SK-N-SH (cell line): Measurements from ENCODE around the gene USP15. TPM values are rescaled to one million over a fixed set of nuclear protein-coding genes. Genes with fewer than 3 reads are reported as not detected.

ENCODE experiments used
- CTCF ChIA-PET: fragments of 300-600, 350-600 bp; formaldehyde crosslinking; extraction: SDS; loops from one replicate; lab custom pipeline; 2021; lab: Yijun Ruan, JAX
- POLR2A ChIA-PET: fragments of 350-600 bp; sonication (Branson Sonifier 250); formaldehyde crosslinking; extraction: SDS; loops from one replicate; lab custom pipeline; 2020; ENCODE audit warnings: antibody characterized with exemption, inconsistent platforms; lab: Yijun Ruan, JAX
- DNase-seq: peaks from one replicate; pipeline ENCODE4 v3.0.0; 2012
- H2AFZ ChIP-seq: fragments of 200-600 bp; sonication (generic); 2 replicates; pipeline ENCODE4 v1.8.1; 2016; ENCODE audit warnings: antibody characterized with exemption, mild to moderate bottlenecking, low read depth
- H3F3A ChIP-seq: fragments of 200-600 bp; sonication (generic); replicated peaks from 2 replicates; pipeline ENCODE3; 2016; ENCODE audit warnings: antibody characterized with exemption, mild to moderate bottlenecking; ENCODE audit not compliant: insufficient read depth
- H3K27ac ChIP-seq, 2 experiments: fragments of 200-500 bp in 1 of 2; fragments of 200-600 bp in 1 of 2; sonication (Bioruptor generic) in 1 of 2; sonication (generic), shearing (Covaris generic) in 1 of 2; 2 replicates each; pipeline versions ENCODE4 v1.5.1 to v1.6.1; 2014 to 2016; ENCODE audit warnings: low read depth in 2 of 2, inconsistent platforms in 1 of 2, low read length in 1 of 2, mild to moderate bottlenecking in 1 of 2, mixed read lengths in 1 of 2
- H3K27me3 ChIP-seq: fragments of 200-600 bp; sonication (generic), shearing (Covaris generic); 2 replicates; pipeline ENCODE4 v1.6.1; 2016; ENCODE audit warnings: mixed run types; ENCODE audit not compliant: insufficient read depth
- H3K36me3 ChIP-seq, 2 experiments: fragments of 200-500 bp in 1 of 2; fragments of 200-600 bp in 1 of 2; sonication (Bioruptor generic) in 1 of 2; sonication (generic) in 1 of 2; replicated peaks in 1 of 2; 2 replicates each; pipeline versions ENCODE3 to v1.5.1; 2014 to 2016; ENCODE audit warnings: low read length in 1 of 2, mild to moderate bottlenecking in 1 of 2; ENCODE audit not compliant: insufficient read depth in 2 of 2, control insufficient read depth in 1 of 2
- H3K4me1 ChIP-seq, 2 experiments: fragments of 200-500 bp in 1 of 2; fragments of 200-600 bp in 1 of 2; sonication (Bioruptor generic) in 1 of 2; sonication (generic), shearing (Covaris generic) in 1 of 2; 2 replicates each; pipeline versions ENCODE4 v1.5.1 to v1.6.1; 2014 to 2016; ENCODE audit warnings: low read depth in 1 of 2, low read length in 1 of 2, mixed run types in 1 of 2; ENCODE audit not compliant: insufficient read depth in 2 of 2, control insufficient read depth in 1 of 2
- H3K4me2 ChIP-seq: fragments of 200-600 bp; sonication (generic), shearing (Covaris generic); 2 replicates; pipeline ENCODE4 v1.6.1; 2017; ENCODE audit warnings: mixed run types
- H3K4me3 ChIP-seq, 2 experiments: fragments of 200-500 bp in 1 of 2; fragments of 200-600 bp in 1 of 2; sonication (Bioruptor generic) in 1 of 2; sonication (generic), shearing (Covaris generic) in 1 of 2; 2 replicates each; pipeline versions ENCODE4 v1.5.1 to v1.8.1; 2014 to 2016; ENCODE audit warnings: low read depth in 2 of 2, inconsistent platforms in 1 of 2, low read length in 1 of 2, mild to moderate bottlenecking in 1 of 2, mixed read lengths in 1 of 2, moderate library complexity in 1 of 2
- H3K79me2 ChIP-seq: fragments of 200-600 bp; sonication (generic); 2 replicates; pipeline ENCODE4 v1.8.1; 2017; ENCODE audit warnings: mild to moderate bottlenecking; ENCODE audit not compliant: insufficient read depth
- H3K9ac ChIP-seq: fragments of 200-600 bp; sonication (generic); 2 replicates; pipeline ENCODE4 v1.6.1; 2017; ENCODE audit warnings: mixed run types
- H3K9me2 ChIP-seq: fragments of 200-600 bp; sonication (generic); 2 replicates; pipeline ENCODE4 v1.6.1; 2017; ENCODE audit warnings: mixed run types
- H3K9me3 ChIP-seq: fragments of 200-600 bp; sonication (generic); 2 replicates; pipeline ENCODE4 v1.6.1; 2017; ENCODE audit warnings: mixed run types, mild to moderate bottlenecking, moderate library complexity
- H4K20me1 ChIP-seq: fragments of 200-600 bp; sonication (generic); 2 replicates; pipeline ENCODE4 v1.6.1; 2017; ENCODE audit warnings: mild to moderate bottlenecking, mixed run types; ENCODE audit not compliant: insufficient read depth
- ELF1 ChIP-seq: IDR thresholded peaks from 2 replicates; pipeline ENCODE4 v1.4.0; 2012
- EP300 ChIP-seq, 2 experiments: IDR thresholded peaks; 2 replicates each; pipeline versions ENCODE4 v1.4.0 to v1.6.1; 2012; ENCODE audit warnings: borderline replicate concordance in 1 of 2, low read depth in 1 of 2, low read length in 1 of 2
- EZH2phosphoT487 ChIP-seq: fragments of 200-600 bp; sonication (generic); IDR thresholded peaks from 2 replicates; pipeline ENCODE4 v1.6.1; 2017; ENCODE audit warnings: low read depth, mixed run types, mild to moderate bottlenecking, antibody characterized with exemption, moderate library complexity, borderline replicate concordance
- FOSL2 ChIP-seq: IDR thresholded peaks from 2 replicates; pipeline ENCODE4 v1.4.0; 2012; ENCODE audit warnings: low read depth, mild to moderate bottlenecking, moderate library complexity, borderline replicate concordance
- FOXJ3 ChIP-seq: sonication (generic); formaldehyde crosslinking; IDR thresholded peaks from 2 replicates; pipeline ENCODE4 v1.5.1; 2020; ENCODE audit warnings: mild to moderate bottlenecking, missing genetic modification reagents
- FOXM1 ChIP-seq: IDR thresholded peaks from 2 replicates; pipeline ENCODE4 v1.4.0; 2012; ENCODE audit warnings: low read depth, mild to moderate bottlenecking
- GABPA ChIP-seq: IDR thresholded peaks from 2 replicates; pipeline ENCODE4 v1.4.0; 2012; ENCODE audit warnings: low read depth, mild to moderate bottlenecking
- JUND ChIP-seq: IDR thresholded peaks from 2 replicates; pipeline ENCODE4 v1.4.0; 2012
- MEF2A ChIP-seq: IDR thresholded peaks from 2 replicates; pipeline ENCODE4 v1.4.0; 2012; ENCODE audit warnings: low read depth, borderline replicate concordance
- NRF1 ChIP-seq: IDR thresholded peaks from 2 replicates; pipeline ENCODE4 v1.6.1; 2012; ENCODE audit warnings: low read depth, mild to moderate bottlenecking, low read length
- POLR2AphosphoS5 ChIP-seq: IDR thresholded peaks from 2 replicates; pipeline ENCODE4 v1.6.1; 2012; ENCODE audit warnings: low read depth, low read length
- RAD21 ChIP-seq: IDR thresholded peaks from 2 replicates; pipeline ENCODE4 v1.6.1; 2012; ENCODE audit warnings: mild to moderate bottlenecking, low read length
- REST ChIP-seq: IDR thresholded peaks from 2 replicates; pipeline ENCODE4 v1.6.1; 2012; ENCODE audit warnings: mild to moderate bottlenecking, low read depth, low read length, moderate library complexity
- SIN3A ChIP-seq: IDR thresholded peaks from 2 replicates; pipeline ENCODE4 v1.6.1; 2012; ENCODE audit warnings: low read depth, mild to moderate bottlenecking, low read length, moderate library complexity, borderline replicate concordance
- TAF1 ChIP-seq: IDR thresholded peaks from 2 replicates; pipeline ENCODE4 v1.6.1; 2012; ENCODE audit warnings: low read depth, mild to moderate bottlenecking, low read length, moderate library complexity, borderline replicate concordance
- TCF12 ChIP-seq: IDR thresholded peaks from 2 replicates; pipeline ENCODE4 v1.4.0; 2012
- TEAD4 ChIP-seq: IDR thresholded peaks from 2 replicates; pipeline ENCODE4 v1.4.0; 2012; ENCODE audit warnings: mild to moderate bottlenecking, borderline replicate concordance; ENCODE audit not compliant: insufficient read depth
- USF1 ChIP-seq: IDR thresholded peaks from 2 replicates; pipeline ENCODE4 v1.4.0; 2012; ENCODE audit warnings: low read depth, borderline replicate concordance
- ZBTB33 ChIP-seq: IDR thresholded peaks from 2 replicates; pipeline ENCODE4 v1.4.0; 2012; ENCODE audit warnings: low read depth, borderline replicate concordance
- WGBS: methylation state at CpG from one replicate; pipeline ENCODE4 v1.1.6; 2017; ENCODE audit warnings: low lambda C conversion rate; 5-methylcytosine and 5-hydroxymethylcytosine counted together
- polyA plus RNA-seq, 3 experiments: library from polyadenylated mRNA; depleted of rRNA; stranded (reverse); fragments of >200 nt; gene quantifications; 2 replicates each; pipeline ENCODE4 v1.2.3, GENCODE V29; 2012

The USP15 gene
- polyA plus RNA-seq, 1 of the 3 experiments (the other 2 are of a cell fraction): 13.2 TPM

GRCh38 chr12:62270872-62271271, 10.7 kb downstream of the USP15 start:
- Histone ChIP-seq H3K9me3 (no peaks in the 10 kb centered on the region), H3K27ac (no peak overlapping the region), H3F3A (no peaks in the 10 kb centered on the region), H2AFZ (no peak overlapping the region), H3K4me3 (no peak overlapping the region), H3K36me3 (no peaks in the 10 kb centered on the region), H4K20me1 (peaks cover 64% of the 10 kb centered on the region), H3K27me3 (no peaks in the 10 kb centered on the region), H3K9ac (no peak overlapping the region), H3K4me1 (peaks cover 0 to 5% of the 10 kb centered on the region in 2 experiments; a peak in 3 of 4 replicates), H3K79me2 (peaks cover 99% of the 10 kb centered on the region), H3K9me2 (no peaks in the 10 kb centered on the region), H3K4me2 (no peak overlapping the region)
- no peak for DNase-seq
- 71% methylated on average over 4 of the region's 4 CpGs for WGBS
- ChIA-PET CTCF (no interaction called here), POLR2A (no interaction called here)
- TF ChIP-seq TCF12 (no peak), RAD21 (no peak), FOXJ3 (CRISPR knock-in tag) (no peak), SIN3A (no peak), TAF1 (no peak), FOSL2 (no peak), EZH2phosphoT487 (no peak), REST (no peak), MEF2A (no peak), ZBTB33 (no peak), GABPA (no peak), NRF1 (no peak), USF1 (no peak), POLR2AphosphoS5 (no peak), EP300 (IDR thresholded peaks at IDR 0.05; ENCODE audit: borderline replicate concordance in 1 of 2, low read depth in 1 of 2, low read length in 1 of 2) (no peak), TEAD4 (no peak), FOXM1 (no peak), ELF1 (no peak), JUND (no peak)
